T-helper 2 cell treated with Interferon-gamma antibody and Interleukin-4, amounts not matched to agents 5 μg/mL and 100 μg/mL, for 36 hours (primary cell): ENCODE results near the gene MRPS26.
A peak's percentile ranks its signal among the peaks of the same experiment; 100 is the strongest.
"Not testable (repeated sequence)": the region's sequence is repeated elsewhere in the genome, so short reads cannot be mapped to it uniquely, and the experiment has no call there.

ENCODE experiments used
- DNase-seq: peaks from one replicate; pipeline ENCODE4 v3.0.0; 2021; ENCODE audit warnings: low spot score
- H3K27ac Mint-ChIP-seq: one replicate; pipeline ENCODE4 v1.8.0; 2021; ENCODE audit warnings: mild to moderate bottlenecking, mixed read lengths
- H3K27me3 Mint-ChIP-seq: one replicate; pipeline ENCODE4 v1.8.0; 2021; ENCODE audit warnings: low read depth, mixed read lengths
- H3K36me3 Mint-ChIP-seq: one replicate; pipeline ENCODE4 v1.8.0; 2021; ENCODE audit warnings: low read depth, mixed read lengths
- H3K4me1 Mint-ChIP-seq: one replicate; pipeline ENCODE4 v1.8.0; 2021; ENCODE audit warnings: low read depth, mixed read lengths
- H3K4me3 Mint-ChIP-seq: one replicate; pipeline ENCODE4 v1.8.0; 2022; ENCODE audit warnings: mild to moderate bottlenecking, moderate library complexity, mixed read lengths
- H3K9me3 Mint-ChIP-seq: one replicate; pipeline ENCODE4 v1.8.0; 2021; ENCODE audit warnings: mixed read lengths

Gene MRPS26

DNA sequence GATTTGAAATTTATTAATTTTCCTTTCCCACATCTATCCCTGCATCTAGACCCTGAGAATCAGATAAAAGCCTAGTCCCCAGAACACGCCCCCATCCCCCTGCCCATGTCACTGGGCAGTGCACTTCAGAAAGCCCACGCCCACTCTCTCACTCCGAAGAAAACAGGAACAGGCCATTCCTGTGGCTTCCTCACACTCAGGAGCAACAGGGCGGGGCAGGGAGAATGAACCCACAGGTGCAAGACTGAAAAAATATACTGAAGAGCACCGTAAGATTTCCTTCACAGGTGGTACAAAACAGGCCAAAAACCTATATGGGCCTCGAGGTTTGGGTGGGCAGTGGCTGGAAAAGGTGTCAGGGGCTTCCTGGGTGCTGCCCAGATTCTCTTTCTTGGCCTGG lies 29.0 kb downstream of the MRPS26 start:
- H3K4me1 Mint-ChIP-seq = peaks cover 30% of the 10 kb centered on the region

DNA sequence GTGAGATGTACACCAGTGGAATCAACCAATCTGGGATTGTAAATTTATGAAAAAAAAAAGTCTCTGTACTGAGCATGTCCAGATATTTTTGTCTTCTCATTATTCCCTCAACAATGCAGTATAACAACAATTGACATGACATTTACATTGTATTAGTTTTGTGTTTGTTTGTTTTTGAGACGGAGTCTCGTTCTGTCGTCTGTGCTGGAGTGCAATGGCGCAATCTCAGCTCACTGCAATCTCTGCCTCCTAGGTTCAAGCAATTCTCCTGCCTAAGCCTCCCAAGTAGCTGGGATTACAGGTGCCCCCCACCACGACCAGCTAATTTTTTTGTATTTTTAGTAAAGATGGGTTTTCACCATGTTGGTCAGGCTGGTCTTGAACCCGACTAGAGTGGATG lies 29.5 kb downstream of the MRPS26 start:
- H3K4me3 Mint-ChIP-seq, H3K36me3 Mint-ChIP-seq, H3K27ac Mint-ChIP-seq, DNase-seq, H3K9me3 Mint-ChIP-seq: not testable (repeated sequence)
- H3K4me1 Mint-ChIP-seq = peaks cover 30% of the 10 kb centered on the region
- H3K27me3 Mint-ChIP-seq = peaks cover 14% of the 10 kb centered on the region

More for the DNA sequence above, 29.0 kb downstream of the MRPS26 start:
- peak overlapping the region; percentile 5 for H3K4me3 Mint-ChIP-seq
- H3K9me3 Mint-ChIP-seq = peaks cover 5% of the 10 kb centered on the region
- no peak overlapping the region for H3K27ac Mint-ChIP-seq
- no peak for DNase-seq
- peaks cover 9% of the 10 kb centered on the region for H3K27me3 Mint-ChIP-seq
- peaks cover 4% of the 10 kb centered on the region for H3K36me3 Mint-ChIP-seq

DNA sequence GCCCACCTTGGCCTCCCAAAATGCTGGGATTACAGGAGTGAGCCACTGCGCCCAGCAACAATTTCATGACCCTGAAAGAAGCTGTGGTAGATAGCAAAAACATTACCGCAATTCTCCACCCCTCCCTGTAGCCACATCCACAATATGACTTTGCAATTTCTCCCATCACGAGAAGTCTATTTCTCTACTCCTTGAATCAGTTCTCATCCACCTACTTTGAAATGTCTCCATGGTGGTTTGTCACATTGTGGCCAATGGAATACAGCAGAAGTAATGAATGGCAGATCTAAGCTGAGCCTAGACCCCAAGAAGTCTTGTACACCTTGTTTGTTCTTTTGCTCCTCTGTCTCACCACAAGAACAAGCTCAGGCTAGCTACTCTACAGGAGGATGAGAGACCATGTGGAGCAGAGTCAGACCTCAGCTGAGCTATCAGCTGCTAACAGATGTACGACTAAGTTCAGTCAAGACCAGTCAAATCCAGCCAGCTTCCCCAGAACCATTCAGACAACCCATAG lies 31.8 kb downstream of the MRPS26 start:
- H3K36me3 Mint-ChIP-seq = peaks cover 2% of the 10 kb centered on the region
- H3K4me1 Mint-ChIP-seq = peaks cover 24% of the 10 kb centered on the region
- H3K27ac Mint-ChIP-seq = peak overlapping the region; percentile 78
- DNase-seq = no peak
- peaks cover 5% of the 10 kb centered on the region for H3K9me3 Mint-ChIP-seq
- peaks cover 29% of the 10 kb centered on the region for H3K27me3 Mint-ChIP-seq
- H3K4me3 Mint-ChIP-seq = peak overlapping the region; percentile 44

DNA sequence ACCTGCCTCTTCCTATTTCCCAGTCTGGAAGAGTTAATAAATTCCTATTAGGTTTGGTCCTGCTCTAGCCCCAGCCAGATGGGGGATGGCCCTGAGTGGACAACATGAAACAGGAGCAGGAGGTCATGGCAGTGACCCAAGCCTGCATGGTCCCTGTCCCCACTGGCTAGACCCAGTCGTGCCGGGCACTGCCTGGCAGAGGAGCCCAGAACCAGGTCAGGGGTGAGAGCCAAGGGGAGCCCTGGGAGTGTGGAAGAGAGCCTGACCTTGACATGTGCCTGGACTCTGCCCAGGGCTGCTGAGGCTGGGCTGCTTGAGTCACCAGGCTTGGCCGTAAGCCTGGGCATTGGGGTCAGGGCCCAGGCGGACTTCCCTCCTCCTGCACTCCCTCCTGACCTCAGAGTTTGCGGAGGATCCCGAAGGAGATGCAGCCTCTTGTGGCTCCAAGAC lies 35.1 kb downstream of the MRPS26 start:
- H3K4me1 Mint-ChIP-seq = peaks cover 16% of the 10 kb centered on the region
- no peak overlapping the region for H3K4me3 Mint-ChIP-seq
- H3K27me3 Mint-ChIP-seq = peaks cover 49% of the 10 kb centered on the region
- H3K9me3 Mint-ChIP-seq = peaks cover 5% of the 10 kb centered on the region
- no peak overlapping the region for H3K27ac Mint-ChIP-seq
- DNase-seq = no peak
- H3K36me3 Mint-ChIP-seq = peaks cover 2% of the 10 kb centered on the region

DNA sequence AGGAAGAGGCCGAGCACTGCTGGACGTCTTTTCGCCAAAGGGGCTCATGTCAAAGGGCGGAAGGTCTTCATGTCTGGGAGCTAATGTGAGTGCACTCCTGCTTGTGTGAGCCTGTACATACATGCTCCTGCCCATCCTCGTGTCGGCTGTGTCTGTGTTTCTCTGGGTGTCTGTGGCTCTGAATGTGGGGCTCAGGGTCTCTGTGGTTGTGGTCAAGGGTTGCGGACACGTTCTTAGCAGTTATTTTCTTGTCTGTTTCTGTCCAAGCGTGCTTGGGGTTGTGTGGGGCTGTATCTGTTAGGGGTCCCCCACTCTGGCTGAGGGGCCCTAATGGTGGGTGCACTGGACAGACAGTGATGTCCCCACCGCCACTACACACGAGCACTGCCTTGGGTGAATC lies 35.8 kb downstream of the MRPS26 start:
- H3K36me3 Mint-ChIP-seq = peaks cover 2% of the 10 kb centered on the region
- peak overlapping the region; percentile 57 for H3K4me3 Mint-ChIP-seq
- H3K9me3 Mint-ChIP-seq = peaks cover 5% of the 10 kb centered on the region
- H3K27ac Mint-ChIP-seq = no peak overlapping the region
- peaks cover 49% of the 10 kb centered on the region for H3K27me3 Mint-ChIP-seq
- H3K4me1 Mint-ChIP-seq = peaks cover 16% of the 10 kb centered on the region
- no peak for DNase-seq

DNA sequence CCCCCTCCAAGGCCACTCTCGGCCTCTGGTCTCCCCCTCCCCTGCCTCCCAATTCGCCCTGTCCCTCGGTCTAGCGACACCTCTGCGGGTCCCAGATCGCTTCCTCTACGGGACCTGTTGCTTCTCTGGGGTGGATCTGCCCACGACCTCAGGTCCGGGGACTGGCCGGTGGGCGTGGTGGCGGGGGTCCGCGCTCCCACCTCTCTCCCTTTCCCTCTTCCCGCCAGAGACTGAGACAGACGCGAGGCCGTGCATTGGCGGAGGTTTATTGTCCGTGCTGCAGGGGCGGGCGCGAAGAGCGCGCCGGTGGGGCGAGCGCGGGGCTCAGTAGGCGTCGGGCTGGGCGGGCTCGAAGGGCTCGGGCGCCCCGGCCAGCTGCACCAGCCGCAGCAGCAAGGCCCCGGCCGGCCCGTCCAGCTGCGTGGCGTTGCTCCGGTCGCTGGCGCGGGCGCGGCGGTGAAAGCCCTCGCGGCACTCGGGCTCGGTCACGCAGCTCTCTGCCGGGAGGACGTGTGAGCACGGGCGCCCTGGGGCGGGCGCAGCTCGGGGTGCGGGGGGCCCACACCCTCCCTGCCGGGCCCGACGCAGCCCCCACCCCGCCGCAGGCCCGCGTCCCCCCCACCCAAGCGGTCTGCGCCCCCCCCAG lies 36.6 kb downstream of the MRPS26 start:
- H3K4me1 Mint-ChIP-seq = peaks cover 11% of the 10 kb centered on the region
- peaks cover 49% of the 10 kb centered on the region for H3K27me3 Mint-ChIP-seq
- H3K9me3 Mint-ChIP-seq = peaks cover 5% of the 10 kb centered on the region
- peak overlapping the region; percentile 57 for H3K4me3 Mint-ChIP-seq
- no peak overlapping the region for H3K27ac Mint-ChIP-seq
- peaks cover 2% of the 10 kb centered on the region for H3K36me3 Mint-ChIP-seq
- DNase-seq = no peak

DNA sequence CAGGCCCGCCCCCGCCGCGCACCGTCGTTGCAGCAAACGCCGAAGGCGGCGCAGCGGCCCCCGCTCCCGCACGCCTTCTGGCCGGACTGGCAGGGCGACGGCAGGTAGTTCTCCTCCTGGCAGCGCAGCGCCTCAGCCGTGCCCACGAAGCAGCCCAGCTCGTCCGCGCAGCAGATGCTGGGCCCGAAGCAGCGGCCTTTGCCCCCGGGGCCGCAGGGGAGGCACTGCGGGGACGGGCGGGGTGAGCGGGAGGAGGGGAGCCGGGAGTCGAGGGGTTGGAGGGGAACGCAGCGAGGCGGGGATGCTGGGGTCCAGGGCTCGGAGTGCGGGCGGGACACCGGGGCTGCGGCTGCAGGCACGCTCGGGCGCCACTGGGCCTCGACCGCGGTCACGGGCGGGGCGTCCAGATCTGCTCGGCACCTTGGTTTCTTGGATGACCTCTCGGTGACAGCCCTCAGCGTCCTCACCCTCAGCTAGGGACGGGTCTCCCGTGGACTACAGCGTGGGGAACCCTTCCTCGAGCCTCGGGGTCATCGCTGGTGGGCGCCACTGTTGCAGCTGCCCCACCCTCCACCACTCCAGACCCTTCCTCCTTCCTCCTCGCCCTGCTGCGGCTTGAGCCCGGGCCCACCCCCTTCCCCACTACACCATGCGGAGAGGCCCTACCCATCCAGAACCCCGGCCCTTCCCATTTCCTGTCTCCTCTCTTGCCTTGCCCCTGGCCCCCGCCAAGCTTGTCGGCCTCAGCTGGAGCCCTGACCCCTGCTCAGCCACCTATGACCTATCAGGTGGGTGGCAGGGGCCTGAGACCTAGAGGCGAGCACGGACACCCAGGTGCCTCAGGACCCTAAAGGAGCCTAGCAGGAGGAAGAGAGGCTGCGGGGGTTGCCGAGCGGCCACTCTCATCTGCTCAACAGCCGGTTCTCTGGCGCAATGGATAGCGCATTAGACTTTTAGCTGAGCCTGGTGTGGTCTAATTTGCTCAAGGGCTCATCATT lies 37.4 kb downstream of the MRPS26 start:
- peaks cover 5% of the 10 kb centered on the region for H3K4me1 Mint-ChIP-seq
- peaks cover 49% of the 10 kb centered on the region for H3K27me3 Mint-ChIP-seq
- H3K4me3 Mint-ChIP-seq = peak overlapping the region; percentile 41
- DNase-seq = no peak
- no peaks in the 10 kb centered on the region for H3K36me3 Mint-ChIP-seq
- H3K9me3 Mint-ChIP-seq = no peaks in the 10 kb centered on the region
- no peak overlapping the region for H3K27ac Mint-ChIP-seq

DNA sequence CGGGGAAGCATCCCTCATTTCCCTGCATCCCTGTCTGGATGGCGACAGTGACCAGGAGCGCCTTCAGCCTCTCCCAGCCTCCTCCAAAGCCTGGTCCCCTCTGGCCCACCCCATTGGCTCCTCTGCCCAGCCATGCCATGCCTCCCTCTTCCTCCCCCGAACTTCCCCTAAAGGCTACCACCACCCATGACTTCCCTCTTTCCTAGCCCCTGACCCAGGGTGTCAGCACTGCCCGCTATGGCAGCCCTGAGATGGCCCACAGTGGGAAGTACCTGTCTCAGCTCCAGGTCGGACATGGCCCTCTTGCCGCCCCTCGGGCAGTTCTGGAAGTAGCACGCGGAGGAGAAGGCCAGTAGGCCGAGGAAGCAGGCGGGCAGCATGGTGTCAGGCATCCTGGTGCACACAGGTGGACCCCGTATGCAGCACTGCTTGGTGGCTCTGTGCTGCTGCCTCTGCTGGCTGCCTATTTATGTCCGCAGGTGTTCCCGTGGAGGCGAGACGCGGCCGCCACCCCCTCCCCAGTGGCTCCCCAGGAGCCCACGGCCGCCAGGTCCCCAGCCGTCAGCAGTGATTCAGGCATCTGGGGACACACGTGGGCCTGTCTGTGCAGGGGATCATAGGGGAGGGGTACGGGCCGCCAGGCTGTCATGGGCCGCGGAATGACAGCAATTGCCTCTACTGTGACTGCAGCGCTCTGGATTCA lies 38.6 kb downstream of the MRPS26 start, which contains the start of gene AVP:
Gene AVP, minus strand, starts transcription at position 442 of the 703 bp plus-strand sequence. Its CDS starts 50 bp downstream, at position 392.
- H3K27me3 Mint-ChIP-seq = peaks cover 50% of the 10 kb centered on the region
- H3K27ac Mint-ChIP-seq = no peak within 1 kb of the TSS
- H3K9me3 Mint-ChIP-seq = no peaks in the 10 kb centered on the region
- peak within 1 kb of the TSS; percentile 41 for H3K4me3 Mint-ChIP-seq
- no peak for DNase-seq
- no peaks in the 10 kb centered on the region for H3K36me3 Mint-ChIP-seq
- H3K4me1 Mint-ChIP-seq = peaks cover 7% of the 10 kb centered on the region

DNA sequence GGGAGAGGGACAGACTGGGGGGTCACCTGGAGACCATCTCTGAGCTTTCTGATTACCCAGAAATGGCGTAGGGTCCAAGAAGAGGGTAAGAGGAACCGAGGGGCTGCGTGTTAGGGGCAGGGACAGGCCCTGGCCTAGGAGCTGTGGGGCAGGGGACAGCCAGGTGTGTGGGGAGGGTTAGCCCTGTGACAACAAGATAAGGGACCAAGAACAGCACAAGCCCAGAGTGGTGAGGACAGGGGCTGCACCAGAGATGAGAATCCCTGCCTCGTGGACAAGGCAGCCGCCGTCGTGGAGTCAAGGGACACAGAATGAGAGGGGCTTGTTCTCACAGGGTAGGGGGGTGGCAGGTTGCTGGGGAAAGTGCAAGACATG lies 39.1 kb downstream of the MRPS26 start:
- no peak overlapping the region for H3K4me3 Mint-ChIP-seq
- peaks cover 7% of the 10 kb centered on the region for H3K4me1 Mint-ChIP-seq
- H3K9me3 Mint-ChIP-seq = no peaks in the 10 kb centered on the region
- H3K36me3 Mint-ChIP-seq = no peaks in the 10 kb centered on the region
- no peak for DNase-seq
- H3K27ac Mint-ChIP-seq = no peak overlapping the region
- H3K27me3 Mint-ChIP-seq = peaks cover 54% of the 10 kb centered on the region

DNA sequence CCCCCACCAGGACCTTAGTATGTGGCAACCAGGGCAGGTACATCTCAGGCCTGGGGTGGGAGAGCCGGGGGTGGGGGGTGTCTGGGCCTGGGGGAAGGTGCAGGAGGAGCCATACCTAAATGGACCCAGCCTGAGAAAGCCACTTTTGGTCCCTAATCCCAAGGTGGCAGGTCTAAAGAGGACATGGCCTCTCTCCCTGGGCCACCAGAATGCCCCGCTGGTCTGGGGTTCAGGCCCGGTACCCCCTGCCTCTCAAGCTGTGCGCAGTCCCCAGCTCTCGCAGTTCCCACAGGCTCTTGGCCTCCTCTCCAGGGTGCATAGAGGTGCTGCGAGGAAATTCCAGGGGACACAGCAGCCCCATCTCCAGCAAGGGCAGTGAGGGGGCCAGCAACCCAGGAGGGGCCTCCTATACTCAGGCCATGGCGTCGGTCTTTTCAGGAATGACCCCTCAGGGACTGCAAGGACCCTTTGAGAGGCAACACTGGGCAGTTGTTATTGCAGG lies 39.8 kb downstream of the MRPS26 start:
- no peak for DNase-seq
- no peak overlapping the region for H3K27ac Mint-ChIP-seq
- H3K4me1 Mint-ChIP-seq = peaks cover 12% of the 10 kb centered on the region
- H3K36me3 Mint-ChIP-seq = no peaks in the 10 kb centered on the region
- peaks cover 50% of the 10 kb centered on the region for H3K27me3 Mint-ChIP-seq
- no peak overlapping the region for H3K4me3 Mint-ChIP-seq
- no peaks in the 10 kb centered on the region for H3K9me3 Mint-ChIP-seq

DNA sequence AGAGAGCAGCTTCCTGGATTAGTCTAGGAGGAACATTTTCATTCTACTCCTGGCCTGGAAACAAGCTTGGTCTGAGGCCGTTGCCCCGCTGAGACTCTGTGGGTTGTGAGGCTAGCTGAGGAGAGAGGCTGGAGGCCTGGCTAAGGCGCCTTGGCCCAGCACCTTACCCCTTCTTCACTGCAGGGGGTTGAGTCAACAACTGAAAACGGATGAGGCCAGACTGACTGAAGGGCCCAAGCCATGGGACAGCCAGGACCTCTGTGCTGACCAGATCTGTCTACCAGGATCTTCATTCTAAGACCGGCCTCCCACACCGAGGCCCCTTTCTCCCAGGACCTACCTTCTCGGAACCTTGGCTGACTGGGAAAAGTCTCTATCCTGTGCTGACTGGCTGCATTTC lies 42.2 kb downstream of the MRPS26 start:
- no peak overlapping the region for H3K27ac Mint-ChIP-seq
- H3K27me3 Mint-ChIP-seq = peaks cover 43% of the 10 kb centered on the region
- no peaks in the 10 kb centered on the region for H3K9me3 Mint-ChIP-seq
- H3K4me1 Mint-ChIP-seq = peaks cover 15% of the 10 kb centered on the region
- H3K36me3 Mint-ChIP-seq = peaks cover 2% of the 10 kb centered on the region
- no peak overlapping the region for H3K4me3 Mint-ChIP-seq
- DNase-seq = no peak

DNA sequence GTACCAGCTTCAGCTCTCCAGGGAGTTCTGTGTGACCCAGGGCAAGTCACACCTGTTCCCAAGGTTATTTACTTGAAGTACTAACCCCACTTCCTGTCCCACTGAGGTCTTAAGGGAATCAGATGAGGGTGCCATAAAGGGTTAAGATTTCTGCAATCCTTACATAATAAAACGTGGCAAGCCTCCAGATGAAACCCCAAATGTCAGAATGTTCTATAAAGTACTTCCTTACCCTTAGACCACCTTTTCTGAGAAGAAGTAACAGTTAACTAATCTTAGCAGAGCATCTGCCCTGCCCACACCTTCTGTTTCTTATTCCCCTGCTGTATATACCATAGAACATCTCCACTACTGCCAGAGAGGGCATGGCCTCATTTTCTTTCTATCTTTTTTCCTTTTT lies 44.7 kb downstream of the MRPS26 start:
- no peak overlapping the region for H3K4me3 Mint-ChIP-seq

DNA sequence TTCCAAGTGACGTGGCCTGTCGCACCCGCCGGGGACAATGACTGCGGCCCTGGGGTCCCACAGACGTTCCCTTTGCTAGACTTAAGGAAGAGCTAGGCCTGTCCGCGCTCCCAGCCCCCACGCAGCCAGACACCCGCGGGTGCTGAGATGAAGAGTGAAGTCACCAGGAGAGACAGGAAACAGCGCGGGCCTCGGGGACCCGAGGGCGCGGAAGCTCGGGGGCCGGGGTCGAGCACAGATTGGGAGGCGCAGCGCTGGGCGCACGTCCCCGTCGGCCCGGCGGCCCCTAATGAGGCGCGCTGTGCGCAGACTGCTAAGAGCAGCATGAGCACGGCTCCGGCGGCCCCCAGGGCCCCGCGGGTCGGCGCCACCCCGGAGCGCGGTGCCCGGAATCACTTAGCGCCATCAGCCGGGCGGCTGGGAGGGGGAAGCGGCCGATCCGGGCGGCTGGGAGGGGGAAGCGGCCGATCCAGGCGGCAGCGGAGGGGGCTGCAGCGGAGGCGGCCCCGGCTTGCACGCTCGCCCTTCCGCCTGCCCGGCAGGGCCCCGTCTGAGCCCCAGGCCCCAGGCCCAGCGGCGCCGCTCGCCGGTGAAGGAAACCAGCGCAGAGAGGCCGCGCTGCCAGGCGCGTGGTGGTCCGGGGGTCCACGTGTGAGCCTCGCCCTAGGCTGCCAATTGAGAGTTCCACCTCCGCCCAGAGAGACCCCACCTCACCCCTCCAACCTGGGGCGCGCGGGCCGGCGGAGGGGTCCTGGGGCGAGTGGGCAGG lies 46.9 kb downstream of the MRPS26 start:
- Mint-ChIP-seq H3K27me3 (peaks cover 28% of the 10 kb centered on the region), H3K27ac (peak overlapping the region; percentile 91), H3K4me3 (peak overlapping the region; percentile 89), H3K9me3 (no peaks in the 10 kb centered on the region), H3K4me1 (peaks cover 16% of the 10 kb centered on the region), H3K36me3 (peaks cover 2% of the 10 kb centered on the region)
- DNase-seq = peak; percentile 13

More for the DNA sequence above, 44.7 kb downstream of the MRPS26 start:
- H3K36me3 Mint-ChIP-seq = peaks cover 2% of the 10 kb centered on the region
- H3K9me3 Mint-ChIP-seq = no peaks in the 10 kb centered on the region
- peaks cover 16% of the 10 kb centered on the region for H3K4me1 Mint-ChIP-seq
- no peak overlapping the region for H3K27ac Mint-ChIP-seq
- DNase-seq = no peak
- peaks cover 25% of the 10 kb centered on the region for H3K27me3 Mint-ChIP-seq
